ENCODE results near the gene POLDIP2. TPM values are rescaled to one million over a fixed set of nuclear protein-coding genes. Genes with fewer than 3 reads are reported as not detected.

The POLDIP2 gene
- total and polyA plus RNA-seq, 9 of the 15 experiments (the other 6 are each of a cell fraction or from before 2014, with no cell fraction given): 22.0 to 137 (median 104) TPM

DNA sequence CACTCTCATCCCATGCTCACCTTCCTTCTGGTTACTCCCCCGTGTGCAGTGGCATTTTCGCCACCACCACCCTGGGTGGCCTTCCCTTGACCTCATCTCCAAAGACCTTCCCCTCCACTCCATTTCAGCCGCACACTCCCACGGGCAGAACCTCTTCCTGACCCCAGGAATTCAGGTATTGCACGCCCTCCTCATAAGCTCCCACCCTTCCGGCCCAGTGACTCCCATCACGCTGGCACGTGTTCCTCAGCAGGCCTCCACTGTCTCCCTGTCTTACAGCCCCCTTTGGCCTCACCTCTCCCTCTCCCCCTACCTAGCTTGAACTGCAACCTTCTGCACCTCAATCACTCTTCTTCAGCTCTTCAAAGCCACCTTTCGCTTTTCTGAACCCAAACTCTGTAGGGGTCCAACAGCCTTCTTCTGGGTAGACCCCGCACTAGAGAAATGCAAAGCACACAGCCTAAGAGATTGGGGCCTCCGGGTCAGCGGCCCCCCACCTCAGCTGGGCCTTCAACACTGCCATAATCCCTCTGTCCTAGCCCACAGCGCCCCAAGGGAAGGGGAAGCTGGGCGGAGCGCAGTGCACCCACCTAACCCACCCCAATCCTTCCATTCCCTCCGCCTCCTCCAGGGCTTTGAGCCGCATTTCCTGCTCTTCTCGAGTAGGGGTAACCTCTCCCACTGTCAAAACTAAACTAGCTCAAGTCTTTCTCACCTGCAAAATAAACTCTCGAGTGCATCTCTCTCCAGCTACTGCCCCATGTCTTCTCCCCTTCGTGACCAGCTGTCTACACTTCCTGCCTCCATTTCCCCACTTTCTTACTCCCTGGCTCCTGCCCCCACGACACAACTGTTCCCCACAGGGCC lies 40.0 kb downstream of the POLDIP2 start (continued):
- TF ChIP-seq NUFIP1 (IDR thresholded peaks at IDR 0.05; ENCODE audit: partially characterized antibody) (no peak), ELF2 (CRISPR knock-in tag; IDR thresholded peaks at IDR 0.05) (no peak), ZFX (CRISPR knock-in tag; IDR thresholded peaks at IDR 0.05) (peak; percentile 53; the same call in 1 of the 2 replicates), LARP7 (IDR thresholded peaks at IDR 0.05) (0 out of 2 replicates have a peak, but pooled peaks have one; percentile 53), FOXK1 (CRISPR knock-in tag; IDR thresholded peaks at IDR 0.05; ENCODE audit: borderline replicate concordance) (no peak), TCF3 (CRISPR knock-in tag; IDR thresholded peaks at IDR 0.05) (no peak), ATF1 (CRISPR knock-in tag; IDR thresholded peaks at IDR 0.05) (no peak), ATF1 (tag; IDR thresholded peaks at IDR 0.05) (no peak), BRD9 (IDR thresholded peaks at IDR 0.05; ENCODE audit: low read depth, partially characterized antibody) (no peak), TAF15 (IDR thresholded peaks at IDR 0.05; ENCODE audit: low read depth, low read length) (no peak), L3MBTL2 (IDR thresholded peaks at IDR 0.05) (peak; percentile 81), NRF1 (conservative IDR thresholded peaks at IDR 0.05 in 1 of 2, IDR thresholded peaks at IDR 0.05 in 1 of 2) (no peak), RHOXF2B (CRISPR knock-in tag; conservative IDR thresholded peaks at IDR 0.05) (no peak), SREBF2 (CRISPR knock-in tag; IDR thresholded peaks at IDR 0.05) (no peak; the same call in 1 of the 2 replicates), EWSR1 (IDR thresholded peaks at IDR 0.05; ENCODE audit: borderline replicate concordance, low read depth, partially characterized antibody) (no peak), NCOR1 (IDR thresholded peaks at IDR 0.05) (0 out of 2 replicates have a peak, but pooled peaks have one; percentile 16), KAT7 (CRISPR knock-in tag; IDR thresholded peaks at IDR 0.05; ENCODE audit: borderline replicate concordance) (no peak)
- TF ChIP-seq, protein P1, sequence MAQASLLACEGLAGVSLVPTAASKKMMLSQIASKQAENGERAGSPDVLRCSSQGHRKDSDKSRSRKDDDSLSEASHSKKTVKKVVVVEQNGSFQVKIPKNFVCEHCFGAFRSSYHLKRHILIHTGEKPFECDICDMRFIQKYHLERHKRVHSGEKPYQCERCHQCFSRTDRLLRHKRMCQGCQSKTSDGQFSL (CRISPR knock-in tag; IDR thresholded peaks at IDR 0.05): no peak
- TF ChIP-seq, protein P1 (tag; IDR thresholded peaks at IDR 0.05): no peak
- TF ChIP-seq, protein P2, sequence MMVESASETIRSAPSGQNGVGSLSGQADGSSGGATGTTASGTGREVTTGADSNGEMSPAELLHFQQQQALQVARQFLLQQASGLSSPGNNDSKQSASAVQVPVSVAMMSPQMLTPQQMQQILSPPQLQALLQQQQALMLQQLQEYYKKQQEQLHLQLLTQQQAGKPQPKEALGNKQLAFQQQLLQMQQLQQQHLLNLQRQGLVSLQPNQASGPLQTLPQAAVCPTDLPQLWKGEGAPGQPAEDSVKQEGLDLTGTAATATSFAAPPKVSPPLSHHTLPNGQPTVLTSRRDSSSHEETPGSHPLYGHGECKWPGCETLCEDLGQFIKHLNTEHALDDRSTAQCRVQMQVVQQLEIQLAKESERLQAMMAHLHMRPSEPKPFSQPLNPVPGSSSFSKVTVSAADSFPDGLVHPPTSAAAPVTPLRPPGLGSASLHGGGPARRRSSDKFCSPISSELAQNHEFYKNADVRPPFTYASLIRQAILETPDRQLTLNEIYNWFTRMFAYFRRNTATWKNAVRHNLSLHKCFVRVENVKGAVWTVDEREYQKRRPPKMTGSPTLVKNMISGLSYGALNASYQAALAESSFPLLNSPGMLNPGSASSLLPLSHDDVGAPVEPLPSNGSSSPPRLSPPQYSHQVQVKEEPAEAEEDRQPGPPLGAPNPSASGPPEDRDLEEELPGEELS (CRISPR knock-in tag; IDR thresholded peaks at IDR 0.05; ENCODE audit: borderline replicate concordance): no peak
- TF ChIP-seq, protein P3, sequence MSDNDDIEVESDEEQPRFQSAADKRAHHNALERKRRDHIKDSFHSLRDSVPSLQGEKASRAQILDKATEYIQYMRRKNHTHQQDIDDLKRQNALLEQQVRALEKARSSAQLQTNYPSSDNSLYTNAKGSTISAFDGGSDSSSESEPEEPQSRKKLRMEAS (CRISPR knock-in tag; IDR thresholded peaks at IDR 0.05): peak; percentile 36; the same call in 1 of the 2 replicates
- TF ChIP-seq, protein P4, sequence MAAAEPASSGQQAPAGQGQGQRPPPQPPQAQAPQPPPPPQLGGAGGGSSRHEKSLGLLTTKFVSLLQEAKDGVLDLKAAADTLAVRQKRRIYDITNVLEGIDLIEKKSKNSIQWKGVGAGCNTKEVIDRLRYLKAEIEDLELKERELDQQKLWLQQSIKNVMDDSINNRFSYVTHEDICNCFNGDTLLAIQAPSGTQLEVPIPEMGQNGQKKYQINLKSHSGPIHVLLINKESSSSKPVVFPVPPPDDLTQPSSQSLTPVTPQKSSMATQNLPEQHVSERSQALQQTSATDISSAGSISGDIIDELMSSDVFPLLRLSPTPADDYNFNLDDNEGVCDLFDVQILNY (CRISPR knock-in tag; IDR thresholded peaks at IDR 0.05): no peak
- TF ChIP-seq, protein P5, sequence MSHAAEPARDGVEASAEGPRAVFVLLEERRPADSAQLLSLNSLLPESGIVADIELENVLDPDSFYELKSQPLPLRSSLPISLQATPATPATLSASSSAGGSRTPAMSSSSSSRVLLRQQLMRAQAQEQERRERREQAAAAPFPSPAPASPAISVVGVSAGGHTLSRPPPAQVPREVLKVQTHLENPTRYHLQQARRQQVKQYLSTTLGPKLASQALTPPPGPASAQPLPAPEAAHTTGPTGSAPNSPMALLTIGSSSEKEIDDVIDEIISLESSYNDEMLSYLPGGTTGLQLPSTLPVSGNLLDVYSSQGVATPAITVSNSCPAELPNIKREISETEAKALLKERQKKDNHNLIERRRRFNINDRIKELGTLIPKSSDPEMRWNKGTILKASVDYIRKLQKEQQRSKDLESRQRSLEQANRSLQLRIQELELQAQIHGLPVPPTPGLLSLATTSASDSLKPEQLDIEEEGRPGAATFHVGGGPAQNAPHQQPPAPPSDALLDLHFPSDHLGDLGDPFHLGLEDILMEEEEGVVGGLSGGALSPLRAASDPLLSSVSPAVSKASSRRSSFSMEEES (CRISPR knock-in tag; IDR thresholded peaks at IDR 0.05): no peak

Data from K562 (cell line).